ENCODE results near the gene SRSF9.
"Not testable (repeated sequence)": the region's sequence is repeated elsewhere in the genome, so short reads cannot be mapped to it uniquely, and the experiment has no call there.

Gene SRSF9

DNA sequence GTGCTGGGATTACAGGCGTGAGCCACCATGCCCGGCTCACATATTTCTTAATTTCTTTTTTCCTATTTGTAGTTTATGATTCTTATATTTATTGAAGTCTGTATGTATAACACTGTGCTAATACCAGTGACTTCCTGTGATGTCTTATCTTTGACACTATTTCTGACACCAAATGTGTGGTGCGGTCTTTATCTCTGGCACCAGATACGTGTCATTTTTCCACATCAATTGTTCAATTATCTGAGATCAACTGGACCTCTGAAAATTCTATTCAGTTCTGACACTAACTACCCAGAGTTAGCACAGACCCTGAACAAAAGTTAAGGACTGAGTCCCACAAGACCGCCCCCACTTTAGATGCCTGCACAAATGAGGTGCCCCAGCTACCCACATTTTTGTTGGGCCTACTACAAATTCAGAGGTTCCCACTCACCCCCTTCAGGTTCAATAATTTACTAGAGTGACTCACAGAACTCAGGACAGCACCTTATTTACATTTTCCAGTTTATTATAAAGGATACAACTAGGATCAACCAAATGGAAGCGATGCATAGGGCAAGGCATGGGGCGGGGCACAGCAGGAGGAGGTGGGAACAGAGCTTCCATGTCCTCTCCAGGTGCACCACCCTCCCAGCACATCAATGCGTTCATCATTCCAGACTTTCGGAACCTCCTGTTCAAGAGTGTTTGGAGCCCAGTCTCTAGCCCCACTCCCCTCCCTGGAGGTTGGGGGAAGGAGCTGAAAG, 11.6 kb upstream of the SRSF9 start:
- DNase-seq: no peak

DNA sequence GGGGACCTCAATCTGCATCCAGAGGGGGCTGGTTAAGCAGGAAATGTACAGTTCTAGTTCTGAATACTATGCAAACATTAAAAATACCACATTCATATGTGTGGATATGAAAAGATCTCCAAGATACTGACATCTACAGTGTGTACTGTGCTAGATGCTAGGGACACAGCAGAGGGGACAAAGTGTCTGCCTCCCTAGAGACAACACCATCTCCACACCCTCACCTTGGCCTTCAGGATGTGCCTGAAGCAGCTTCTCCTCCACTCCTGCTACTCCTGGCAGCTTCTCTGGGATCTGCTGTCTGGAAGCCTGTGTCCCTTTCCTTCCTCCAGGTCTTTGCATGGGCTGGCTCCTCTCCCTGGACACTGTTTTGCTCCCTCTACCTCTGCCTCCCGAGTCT, 10.7 kb upstream of the SRSF9 start:
- DNase-seq: no peak

DNA sequence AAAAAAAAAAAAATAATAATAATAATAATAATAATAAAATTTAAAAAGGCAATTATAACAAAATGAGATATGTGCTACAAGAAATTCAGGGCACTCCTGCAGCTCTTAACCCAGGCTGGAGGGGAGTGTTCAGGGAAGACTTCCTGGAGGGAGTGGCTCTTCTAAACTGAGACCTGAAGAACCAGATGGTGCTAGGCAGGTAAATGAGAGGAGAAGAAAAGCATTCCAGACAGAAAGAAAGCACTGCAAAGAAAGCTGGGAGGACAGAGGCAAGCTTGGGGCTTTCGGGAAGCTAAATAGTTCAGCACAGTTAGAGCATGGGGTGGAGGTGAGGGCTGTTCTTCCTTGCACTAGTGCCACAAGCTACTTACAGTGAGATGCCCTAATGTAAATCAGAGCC, 9.9 kb upstream of the SRSF9 start:
- no peak for DNase-seq

DNA sequence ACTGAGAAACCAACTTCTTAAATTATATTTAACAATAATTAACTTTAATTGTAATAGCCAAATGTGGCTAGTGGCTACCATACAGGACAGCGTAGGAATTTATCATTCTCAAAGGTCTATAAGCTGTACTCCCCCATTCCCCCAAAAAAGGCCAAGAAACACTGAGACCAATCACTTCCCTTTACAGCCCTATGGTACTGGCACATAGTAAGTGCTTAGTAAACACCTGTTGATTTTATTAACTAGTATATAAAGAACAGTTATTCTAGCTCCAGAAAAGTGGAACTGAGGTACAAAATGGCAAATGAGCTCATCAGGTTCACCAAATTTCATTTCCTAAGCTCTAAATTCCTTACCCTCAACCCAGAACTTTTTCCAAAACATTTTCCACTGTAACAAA, 6.1 kb upstream of the SRSF9 start:
- DNase-seq: no peak

DNA sequence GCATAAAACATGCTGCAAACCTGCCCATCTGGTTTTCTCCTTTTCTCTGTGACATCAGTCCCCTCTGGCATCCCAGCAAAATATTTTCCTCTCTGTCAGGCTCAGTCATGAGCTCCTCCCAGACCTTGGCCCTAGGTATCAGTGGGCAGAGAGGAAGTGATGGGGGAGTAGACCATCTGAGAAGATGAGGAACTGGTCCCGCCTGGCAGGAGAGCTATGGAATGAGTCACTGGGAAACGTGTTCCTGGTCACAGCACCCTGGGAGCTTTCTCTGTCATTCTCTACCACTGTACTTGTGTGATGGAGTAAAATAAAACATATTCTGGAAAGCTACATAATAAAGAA, 5.0 kb upstream of the SRSF9 start:
- DNase-seq: no peak

DNA sequence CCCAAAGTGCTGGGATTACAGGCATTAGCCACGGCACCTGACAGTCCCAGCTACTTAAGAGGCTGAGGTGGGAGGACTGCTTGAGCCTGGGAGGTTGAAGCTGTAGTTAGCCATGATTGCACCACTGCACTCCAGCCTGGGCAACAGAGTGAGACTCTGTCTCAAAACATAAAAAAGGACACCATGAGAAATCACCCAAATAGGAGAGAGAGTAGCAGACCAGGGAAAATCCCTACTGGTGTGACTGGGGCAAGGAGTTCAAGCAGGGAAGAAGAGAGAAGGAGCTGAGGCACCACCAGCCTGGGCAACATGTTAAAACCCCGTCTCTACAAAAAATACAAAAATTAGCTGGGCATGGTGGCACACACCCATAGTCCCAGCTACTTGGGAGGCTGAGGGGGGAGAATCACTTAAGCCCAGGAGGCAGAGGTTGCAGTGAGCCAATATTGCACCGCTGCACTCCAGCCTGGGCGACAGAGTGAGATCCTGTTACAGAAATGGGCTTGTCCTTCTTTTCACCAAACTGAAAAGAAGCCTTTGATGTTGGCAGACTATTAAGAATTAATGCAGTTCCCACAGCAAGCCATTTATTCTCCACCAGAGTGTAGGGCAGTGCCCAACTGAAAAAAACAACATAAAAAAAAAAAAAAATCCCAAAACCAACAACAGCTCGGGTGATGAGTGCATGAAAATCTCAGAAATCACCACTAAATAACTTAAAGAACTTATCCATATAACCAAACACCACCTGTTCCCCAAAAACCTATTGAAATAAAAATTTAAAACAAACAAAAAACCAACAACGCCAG, 4.5 kb upstream of the SRSF9 start:
- DNase-seq: no peak

DNA sequence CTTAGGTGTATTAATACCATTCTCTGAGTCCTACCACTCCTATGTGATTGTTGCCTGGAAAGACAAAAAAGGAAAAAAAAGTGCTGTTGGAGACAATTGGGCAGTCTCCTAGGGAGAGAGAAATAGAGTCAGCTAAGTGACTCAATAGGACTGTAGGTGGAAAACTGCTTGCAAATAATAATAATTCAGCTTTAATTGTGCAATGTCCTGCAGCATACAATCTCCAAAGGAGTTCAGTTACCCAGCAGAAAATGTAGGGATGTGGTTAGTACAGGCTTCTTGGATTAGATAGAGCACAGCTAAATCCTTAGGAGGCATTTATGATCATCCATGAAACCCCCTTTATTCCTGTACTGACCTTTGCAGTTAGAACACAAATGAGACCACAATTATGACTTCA, 3.0 kb upstream of the SRSF9 start:
- DNase-seq: no peak

DNA sequence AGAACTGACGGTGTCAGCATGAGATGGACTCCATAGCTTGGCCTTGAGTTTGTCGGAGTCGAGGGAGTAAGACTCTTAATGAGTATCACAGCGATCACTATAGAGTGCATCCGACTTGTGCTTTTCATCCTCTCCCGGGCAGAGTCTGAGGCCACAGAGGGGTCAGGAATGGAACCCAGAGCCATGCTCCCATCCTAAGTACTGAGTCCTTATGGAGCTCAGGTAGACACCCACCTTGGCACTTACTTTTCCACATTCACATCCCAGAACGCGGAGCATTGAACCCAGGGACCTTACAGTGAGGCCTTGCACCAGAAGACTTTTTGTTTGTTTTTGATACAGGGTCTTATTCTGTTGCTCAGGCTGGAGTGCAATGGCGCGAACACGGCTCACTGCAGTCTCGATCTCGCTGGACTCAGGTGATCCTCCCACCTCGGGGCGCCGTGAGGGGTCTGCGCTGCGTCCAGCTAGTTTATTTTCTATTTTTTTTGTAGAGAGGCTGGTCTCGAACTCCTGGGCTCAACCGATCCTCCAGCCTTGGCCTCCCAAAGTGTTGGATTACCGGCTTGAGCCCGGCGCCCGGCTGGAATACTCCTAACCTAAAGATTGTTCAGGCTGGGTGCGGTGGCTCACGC, 719 bp upstream of the SRSF9 start:
- no peak for DNase-seq

DNA sequence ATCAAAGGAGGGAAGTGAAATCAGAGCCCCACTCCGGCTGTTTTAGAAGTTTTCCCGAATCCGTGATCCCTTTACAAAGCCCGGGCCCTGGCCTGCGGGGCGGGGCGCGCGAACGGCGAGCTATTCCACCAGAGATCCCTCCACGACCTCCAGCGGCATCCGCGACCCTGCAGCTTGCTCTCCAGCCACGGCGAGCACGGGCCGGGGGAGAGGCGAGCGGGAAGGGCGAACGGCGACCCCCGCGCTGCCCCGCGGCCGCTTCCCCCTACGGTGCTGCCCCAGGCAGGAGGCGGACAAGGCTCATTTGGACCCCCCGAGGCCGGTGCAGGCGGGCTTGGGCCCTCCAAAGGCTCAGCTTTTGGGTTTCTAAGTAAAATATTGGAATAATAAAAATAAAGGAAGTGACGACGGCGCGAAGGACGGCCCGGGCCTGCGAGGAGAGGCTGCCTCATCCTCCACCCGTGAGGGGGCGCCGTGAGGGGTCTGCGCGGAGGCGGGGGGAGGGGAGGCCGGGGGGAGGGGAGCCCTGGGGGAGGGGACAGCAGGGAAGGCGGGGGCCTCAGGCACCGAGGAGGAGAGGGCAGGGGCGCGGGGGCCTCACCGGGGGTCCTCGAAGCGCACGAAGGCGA, 613 bp downstream of the SRSF9 start:
- no peak for DNase-seq

DNA sequence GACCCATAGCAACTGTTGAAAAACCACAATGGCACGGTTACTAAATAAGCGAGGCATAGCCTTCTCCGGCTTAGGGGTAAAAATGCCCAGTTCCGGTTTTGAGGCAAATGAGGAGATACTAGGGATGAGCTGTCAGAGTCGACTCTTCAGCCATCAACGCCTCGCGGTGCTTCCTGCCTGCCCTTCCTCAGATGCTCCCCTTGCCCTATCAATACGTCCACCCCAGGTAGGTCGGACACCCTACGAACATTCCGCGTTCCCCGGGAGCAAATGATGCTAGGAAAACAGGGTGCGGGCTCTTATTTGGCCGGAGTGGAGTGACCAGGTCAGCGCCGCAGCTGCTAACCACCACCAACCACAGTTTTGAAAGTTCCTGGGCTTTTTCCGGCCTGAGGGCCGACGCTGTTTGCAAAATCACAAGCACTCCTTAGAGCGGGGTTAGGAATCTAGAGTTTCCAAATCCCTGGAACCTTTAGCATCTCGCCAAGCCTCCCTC, 1.2 kb downstream of the SRSF9 start:
- DNase-seq: no peak

DNA sequence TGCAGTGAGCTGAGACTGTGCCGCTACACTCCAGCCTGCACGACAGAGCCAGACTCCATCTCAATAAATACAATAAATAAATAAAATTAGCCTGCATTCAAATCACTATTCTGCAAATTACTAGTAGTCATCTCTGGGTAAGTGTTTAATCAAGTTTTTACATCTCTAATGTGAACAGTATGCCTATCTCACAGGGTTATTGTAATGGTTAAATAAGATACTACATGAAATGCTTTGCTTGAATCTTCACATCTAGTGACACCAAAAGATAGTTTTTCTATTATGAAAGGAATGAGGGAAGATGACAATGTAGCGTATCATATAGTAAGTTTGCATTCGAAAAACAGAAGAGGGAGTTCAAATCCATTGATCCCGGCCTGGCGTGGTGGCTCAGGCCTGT, 2.1 kb downstream of the SRSF9 start:
- DNase-seq: no peak

DNA sequence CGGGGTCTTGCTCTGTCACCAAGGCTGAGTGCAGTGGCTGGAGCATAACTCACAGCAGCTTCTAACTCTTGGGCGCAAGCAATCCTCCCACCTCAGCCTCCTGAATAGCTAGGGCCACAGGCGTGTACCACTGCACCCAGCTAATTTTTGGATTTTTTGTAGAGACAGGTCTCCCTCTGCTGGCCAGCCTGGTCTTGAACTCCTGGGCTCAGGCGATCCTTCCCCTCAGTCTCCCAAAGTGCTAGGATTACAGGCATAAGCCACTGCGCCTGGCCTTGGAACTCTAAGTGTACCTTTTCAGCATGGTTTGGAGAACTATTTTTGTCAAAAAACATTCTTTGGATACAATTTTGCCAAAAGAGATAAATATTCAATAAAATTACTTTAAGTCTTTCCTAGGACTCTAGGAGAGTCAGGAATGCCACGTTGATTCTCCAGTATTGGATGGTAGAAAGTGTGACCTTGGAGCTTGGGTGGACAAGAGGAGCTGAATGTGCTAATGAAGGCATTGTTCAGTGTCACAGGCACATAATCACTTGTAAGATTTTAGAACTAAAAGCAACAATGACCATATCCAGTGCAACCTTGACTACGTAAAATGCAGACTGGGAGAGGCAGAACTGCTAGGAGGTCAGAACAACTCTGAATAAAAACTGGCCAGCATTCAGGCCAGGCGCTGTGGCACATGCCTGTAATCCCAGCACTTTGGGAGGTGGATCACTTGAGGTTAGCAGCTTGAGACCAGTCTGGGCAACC, 2.8 kb downstream of the SRSF9 start:
- peak; percentile 40 for DNase-seq

DNA sequence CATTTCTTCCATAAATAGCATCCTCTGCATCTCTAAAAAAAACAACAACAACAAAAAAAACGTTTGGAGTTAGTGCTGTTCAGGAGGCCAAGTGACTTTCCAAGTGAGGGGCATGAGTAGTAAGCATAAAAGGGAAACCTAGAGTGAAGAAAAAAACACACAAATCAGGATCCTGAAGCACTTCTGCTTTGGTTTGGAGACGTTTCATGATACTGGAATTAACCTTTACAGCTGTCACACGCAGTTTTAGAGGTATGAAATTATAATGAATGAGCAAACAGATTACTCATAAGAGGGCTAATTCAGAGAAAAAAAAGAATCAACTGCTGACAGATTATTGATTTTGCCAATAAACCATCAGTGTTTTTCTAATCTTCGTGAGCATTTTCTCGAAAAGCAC, 3.8 kb downstream of the SRSF9 start:
- no peak for DNase-seq

DNA sequence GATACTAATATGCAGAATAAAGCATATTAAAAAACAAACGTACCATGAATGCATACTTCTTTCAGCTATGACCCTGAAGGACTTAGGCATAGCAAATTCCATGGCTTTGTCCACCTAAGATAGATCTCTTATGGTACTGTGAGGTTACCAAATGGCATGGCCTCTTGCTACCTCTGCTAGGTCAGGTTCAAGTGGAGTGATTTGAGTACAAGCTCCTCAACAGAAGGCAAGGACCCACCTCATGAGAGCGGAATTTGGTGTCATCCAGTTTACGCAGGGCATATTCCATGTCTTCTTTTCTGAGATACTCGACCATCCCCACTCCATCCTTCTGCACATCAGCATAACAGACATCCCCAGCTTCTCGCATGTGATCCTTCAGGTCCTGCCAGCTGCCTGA, 5.8 kb downstream of the SRSF9 start:
- DNase-seq: no peak

DNA sequence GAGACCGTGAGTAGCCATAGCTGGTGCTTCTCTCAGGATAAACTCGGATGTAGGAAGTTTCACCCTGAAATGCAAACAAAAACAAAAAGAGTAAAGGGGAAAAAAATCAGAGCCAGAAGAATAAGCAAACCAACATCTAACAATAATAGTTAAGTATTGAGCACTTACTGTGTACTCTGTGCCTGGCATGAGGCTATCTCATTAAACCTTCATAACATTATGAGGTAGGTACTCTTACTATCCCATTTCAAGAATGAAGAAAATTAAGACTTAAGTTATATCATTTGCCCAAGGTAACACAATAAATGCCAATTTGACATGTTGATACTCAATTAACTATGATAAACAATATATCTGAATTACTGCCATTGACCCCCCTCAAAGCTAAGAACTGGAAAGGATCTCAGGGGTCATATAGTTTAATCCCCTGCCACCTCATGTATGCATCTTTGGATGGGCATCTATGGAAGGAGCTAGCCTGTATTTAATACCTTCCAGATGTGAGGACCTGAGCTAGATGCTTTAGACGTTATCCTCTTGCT, 7.4 kb downstream of the SRSF9 start:
- DNase-seq: no peak

DNA sequence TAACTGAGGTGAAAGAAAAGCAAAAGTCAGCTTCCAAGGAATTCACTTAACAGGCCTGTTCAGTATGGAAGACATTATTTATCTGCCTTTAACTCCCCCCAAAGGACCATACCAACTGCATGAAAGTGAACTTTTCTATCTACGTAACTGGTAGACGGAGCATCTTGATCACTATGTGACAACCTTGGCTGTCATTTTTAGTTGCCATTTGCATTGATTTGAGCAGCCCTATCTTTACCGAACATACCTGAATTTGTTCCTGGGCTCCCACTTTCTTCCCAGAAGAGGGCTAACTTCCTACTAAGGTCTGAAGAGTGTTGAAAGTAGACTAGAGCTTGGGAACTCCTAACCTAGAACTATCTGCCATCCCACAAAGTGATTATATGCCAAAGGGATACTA, 9.4 kb downstream of the SRSF9 start:
- no peak for DNase-seq

DNA sequence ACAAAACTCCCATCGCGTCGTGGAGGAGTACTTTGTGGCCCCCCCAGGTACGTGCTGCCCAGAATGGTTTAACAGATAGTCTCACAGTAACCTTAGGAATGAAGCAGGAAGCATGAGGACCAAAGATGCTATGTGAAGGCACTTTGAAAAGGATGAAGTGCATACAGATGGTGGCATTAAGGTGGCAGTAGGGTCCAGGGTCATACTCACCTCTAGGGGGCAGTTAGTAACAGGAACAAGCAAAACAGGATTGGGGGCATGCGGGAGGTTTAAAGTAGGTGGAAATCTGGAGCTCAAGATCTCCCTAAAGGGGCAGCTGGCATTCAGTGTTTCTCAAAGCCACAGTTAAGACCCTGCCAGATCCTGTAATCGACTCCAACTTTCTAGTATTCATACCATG, 12.4 kb downstream of the SRSF9 start:
- DNase-seq: no peak

DNA sequence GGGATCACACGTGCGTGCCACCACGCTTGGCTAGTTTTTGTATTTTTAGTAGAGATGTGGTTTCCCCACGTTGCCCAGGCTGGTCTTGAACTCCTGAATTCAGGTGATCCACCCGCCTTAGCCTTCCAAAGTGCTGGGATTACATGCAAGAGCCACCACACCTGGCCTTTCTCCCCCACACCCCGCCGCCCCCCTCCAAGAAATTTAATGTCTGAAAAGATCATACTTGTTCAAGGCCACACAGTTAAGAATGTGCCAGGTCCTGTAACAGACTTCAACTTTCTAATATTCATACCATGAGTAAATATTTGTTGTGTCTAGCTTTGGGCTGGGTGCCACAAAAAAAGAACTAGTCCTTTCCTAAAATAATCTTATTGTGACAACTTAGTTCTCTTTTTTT, 14.2 kb downstream of the SRSF9 start:
- no peak for DNase-seq

DNA sequence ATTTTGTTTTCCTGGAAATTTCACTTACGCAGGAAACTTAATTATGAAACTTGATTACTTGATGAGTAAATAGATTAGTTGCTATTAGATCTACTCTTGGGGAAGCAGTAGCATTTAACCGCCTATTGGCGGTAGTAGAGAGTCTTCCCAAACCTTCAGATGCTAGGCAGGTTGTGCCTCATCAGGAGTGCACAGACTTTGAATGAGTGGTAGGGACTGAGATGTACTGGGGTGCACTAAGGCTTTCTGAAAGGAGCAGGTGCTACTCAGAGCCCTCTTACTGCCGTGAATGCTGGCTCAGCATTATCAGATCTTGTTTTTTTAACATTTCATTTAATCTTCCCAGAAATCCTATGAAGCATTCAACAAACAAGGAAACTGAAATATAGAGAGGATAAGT, 15.6 kb downstream of the SRSF9 start:
- DNase-seq: peak; percentile 35

DNA sequence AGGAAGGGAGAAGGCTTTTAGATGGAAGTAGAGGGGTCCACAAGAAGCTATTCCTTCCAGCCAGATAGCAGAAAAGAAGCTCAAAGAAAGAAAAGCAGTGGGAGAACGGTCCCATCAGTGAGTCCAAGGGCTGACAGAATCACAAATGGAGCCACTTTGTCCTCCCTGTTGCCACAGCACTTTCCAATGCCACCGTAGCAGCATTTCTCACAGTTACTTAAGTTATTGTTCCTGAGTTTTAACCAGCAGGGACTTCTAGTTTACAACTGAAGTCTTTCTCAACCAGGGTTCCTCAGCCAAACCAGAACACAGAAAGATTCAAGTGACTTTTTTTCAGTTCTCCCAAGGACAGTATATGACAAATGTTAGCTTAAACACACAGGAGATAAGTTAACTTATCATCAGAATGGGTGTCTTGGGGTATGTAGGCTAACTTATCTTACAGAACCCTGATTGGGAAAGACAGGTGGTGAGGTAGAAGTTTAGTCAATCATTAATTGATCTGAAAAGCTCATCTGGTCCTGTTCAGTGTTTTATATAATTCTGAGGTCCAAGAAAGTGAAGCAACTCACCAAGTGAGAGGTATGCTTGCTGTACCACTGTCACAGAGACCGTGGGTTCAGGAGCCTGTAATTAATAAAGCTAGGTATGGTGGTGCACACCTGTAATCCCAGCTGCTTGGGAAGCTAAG, 16.3 kb downstream of the SRSF9 start:
- no peak for DNase-seq

DNA sequence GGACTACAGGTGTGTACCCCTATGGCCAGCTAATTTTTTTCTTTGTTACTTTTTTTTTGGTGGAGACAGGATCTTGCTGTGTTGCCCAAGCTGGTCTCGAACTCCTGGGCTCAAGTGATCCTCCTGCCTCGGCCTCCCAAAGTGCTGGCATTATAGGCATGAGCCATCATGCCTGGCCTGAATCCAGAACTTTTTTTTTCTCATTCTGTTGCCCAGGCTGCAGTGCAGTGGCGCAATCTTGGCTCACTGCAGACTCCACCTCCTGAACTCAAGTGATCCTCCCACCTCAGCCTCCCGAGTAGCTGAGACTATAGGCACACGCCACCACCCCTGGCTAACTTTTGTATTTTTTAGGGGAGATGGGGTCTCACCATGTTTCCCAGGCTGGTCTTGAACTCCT, 17.0 kb downstream of the SRSF9 start:
- not testable (repeated sequence) for DNase-seq

DNA sequence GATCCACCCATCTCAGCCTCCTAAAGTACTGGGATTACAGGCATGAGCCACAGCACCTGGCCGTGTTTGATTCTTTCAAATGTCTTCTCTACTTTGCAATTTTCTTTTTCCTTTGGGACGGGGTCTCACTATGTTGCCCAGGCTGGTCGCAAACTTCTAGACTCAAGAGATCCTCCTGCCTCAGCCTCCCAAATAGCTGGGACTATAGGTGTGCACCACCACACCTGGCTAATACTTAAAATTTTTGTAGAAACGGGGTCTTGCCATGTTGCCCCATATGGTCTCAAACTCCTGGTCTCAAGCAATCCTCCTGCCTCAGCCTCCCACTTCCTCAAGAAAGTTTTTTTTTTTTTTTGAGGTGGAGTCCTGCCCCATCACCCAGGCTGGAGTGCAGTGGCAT, 21.6 kb downstream of the SRSF9 start:
- no peak for DNase-seq
